Hepatocyte (in vitro differentiated cells): ENCODE measurements around the gene LMX1B. TPM values are rescaled to one million over a fixed set of nuclear protein-coding genes. Genes with fewer than 3 reads are reported as not detected.

Experiments
- DNase-seq: peaks from one replicate; pipeline ENCODE4 v3.0.0-alpha.2; 2016; ENCODE audit warnings: low spot score
- H2AFZ ChIP-seq: fragments of 200-600 bp; sonication (generic); 2 replicates; pipeline ENCODE4 v1.6.0; 2016; ENCODE audit warnings: antibody characterized with exemption, mild to moderate bottlenecking
- H3K27ac ChIP-seq: fragments of 200-600 bp; sonication (generic); 2 replicates; pipeline ENCODE4 v1.5.1; 2016; ENCODE audit warnings: mild to moderate bottlenecking
- H3K27me3 ChIP-seq: fragments of 200-600 bp; sonication (generic); 2 replicates; pipeline ENCODE4 v1.6.1; 2016
- H3K36me3 ChIP-seq: fragments of 200-600 bp; sonication (generic); replicated peaks from 2 replicates; pipeline ENCODE4 v1.5.1; 2016; ENCODE audit warnings: low read depth; ENCODE audit not compliant: insufficient read depth
- H3K4me1 ChIP-seq: fragments of 200-600 bp; sonication (generic); 2 replicates; pipeline ENCODE4 v1.5.1; 2016; ENCODE audit warnings: mild to moderate bottlenecking, moderate library complexity; ENCODE audit not compliant: insufficient read depth
- H3K4me2 ChIP-seq: fragments of 200-600 bp; sonication (generic); 2 replicates; pipeline ENCODE4 v1.6.0; 2016
- H3K4me3 ChIP-seq: fragments of 200-600 bp; sonication (generic); 2 replicates; pipeline ENCODE4 v1.5.1; 2016; ENCODE audit warnings: mild to moderate bottlenecking
- H3K79me2 ChIP-seq: fragments of 200-600 bp; sonication (generic); 2 replicates; pipeline ENCODE4 v1.6.0; 2017; ENCODE audit warnings: mild to moderate bottlenecking
- H3K9me2 ChIP-seq: fragments of 200-600 bp; sonication (generic); replicated peaks from 2 replicates; pipeline ENCODE4 v1.6.0; 2017; ENCODE audit warnings: mild to moderate bottlenecking; ENCODE audit not compliant: insufficient read depth
- H3K9me3 ChIP-seq: fragments of 200-600 bp; sonication (generic); 2 replicates; pipeline ENCODE4 v1.5.1; 2016; ENCODE audit warnings: low read depth, mild to moderate bottlenecking
- H4K20me1 ChIP-seq: fragments of 200-600 bp; sonication (generic); 2 replicates; pipeline ENCODE4 v1.6.0; 2016; ENCODE audit warnings: mild to moderate bottlenecking; ENCODE audit not compliant: insufficient read depth, poor library complexity, severe bottlenecking
- CTCF ChIP-seq: fragments of 200-600 bp; sonication (generic); IDR thresholded peaks from 2 replicates; pipeline ENCODE4 v1.5.1; 2016; ENCODE audit warnings: antibody characterized with exemption, mild to moderate bottlenecking; ENCODE audit not compliant: poor library complexity
- EZH2 ChIP-seq: fragments of 200-600 bp; sonication (generic); IDR thresholded peaks from 2 replicates; pipeline ENCODE4 v1.6.1; 2016; ENCODE audit warnings: antibody characterized with exemption, mild to moderate bottlenecking, borderline replicate concordance
- EZH2phosphoT487 ChIP-seq: fragments of 200-600 bp; sonication (generic); IDR thresholded peaks from one replicate; pipeline ENCODE4 v1.6.1; 2018; ENCODE audit warnings: antibody characterized with exemption, mild to moderate bottlenecking, low read depth, moderate library complexity; ENCODE audit not compliant: unreplicated experiment, severe bottlenecking
- WGBS: methylation state at CpG from one replicate; pipeline ENCODE4 v1.1.6; 2016; ENCODE audit warnings: low lambda C conversion rate; ENCODE audit errors: missing lambda C conversion rate; 5-methylcytosine and 5-hydroxymethylcytosine counted together
- polyA plus RNA-seq: library from polyadenylated mRNA; unstranded; fragments of >200 nt; fragmentation: Nextera tagmentation; extraction: Ambion mirVana; gene quantifications from 2 replicates; pipeline ENCODE4 v1.2.1, GENCODE V29; 2016
- total RNA-seq: library from RNA; depleted of rRNA; stranded (reverse); fragments of >200 nt; gene quantifications from 2 replicates; pipeline ENCODE4 v1.2.3, GENCODE V29; 2014

LMX1B gene
- total and polyA plus RNA-seq, 2 experiments from 2014 or later = 0.16 TPM; not detected in 1

DNA sequence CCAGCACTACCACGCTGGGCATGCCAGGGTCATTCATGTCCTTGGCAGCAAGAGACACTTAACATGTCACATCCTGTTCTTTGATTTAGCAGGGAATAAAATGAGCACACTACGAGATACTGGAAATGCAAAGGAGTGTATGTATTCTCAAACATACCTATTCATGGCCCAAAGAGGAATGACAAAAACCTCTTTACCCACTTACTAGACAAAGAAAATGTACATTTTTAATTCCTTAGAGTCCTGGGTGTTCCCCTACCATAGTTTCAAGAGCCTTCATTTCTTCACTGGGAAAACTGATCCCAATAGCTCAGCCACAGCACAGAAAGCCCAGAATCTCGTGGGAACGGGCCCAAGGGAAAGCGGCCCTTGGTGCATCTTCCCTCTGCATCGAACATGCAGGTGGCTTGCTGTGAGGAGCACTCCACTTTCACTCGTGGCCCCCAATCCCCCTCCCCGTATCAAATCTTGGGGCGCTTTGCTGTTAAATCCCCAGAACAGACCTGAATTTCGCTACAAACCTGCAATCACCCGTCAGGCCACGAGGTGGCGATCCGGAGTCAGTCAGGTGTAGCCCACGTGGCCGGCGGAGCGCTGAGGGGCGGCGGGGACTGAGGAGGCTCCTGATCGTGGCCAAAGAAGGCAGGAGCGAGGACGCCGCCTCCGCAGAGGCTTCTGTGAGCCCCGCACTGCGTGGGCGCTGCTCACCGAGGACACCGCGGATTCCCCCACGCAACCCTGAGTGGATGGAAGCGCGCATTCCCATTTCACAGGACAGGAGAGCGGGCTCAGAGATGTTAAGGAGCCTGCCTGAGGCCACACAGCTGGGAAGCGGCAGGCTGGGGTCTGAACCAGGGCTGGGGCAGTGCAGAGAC lies 91.4 kb downstream of the LMX1B start:
- peaks cover 15% of the 10 kb centered on the region for H3K27me3 ChIP-seq
- peaks cover 6% of the 10 kb centered on the region for H3K4me1 ChIP-seq
- peak overlapping the region; percentile 85 for H2AFZ ChIP-seq
- H3K9me2 ChIP-seq = no peaks in the 10 kb centered on the region
- H3K4me2 ChIP-seq = peak overlapping the region; percentile 74
- no peak for TF ChIP-seq EZH2
- TF ChIP-seq CTCF = peak; percentile 90
- no peaks in the 10 kb centered on the region for H4K20me1 ChIP-seq
- no peak overlapping the region for H3K27ac ChIP-seq
- no peaks in the 10 kb centered on the region for H3K36me3 ChIP-seq
- peak; percentile 89 for DNase-seq
- H3K4me3 ChIP-seq = no peak overlapping the region
- WGBS = 14% methylated on average over 34 of the region's 36 CpGs
- no peaks in the 10 kb centered on the region for H3K9me3 ChIP-seq
- no peaks in the 10 kb centered on the region for H3K79me2 ChIP-seq

- Histone ChIP-seq H3K4me1 (peaks cover 6% of the 10 kb centered on the region), H2AFZ (peak overlapping the region; percentile 85), H3K79me2 (no peaks in the 10 kb centered on the region), H3K9me2 (no peaks in the 10 kb centered on the region), H3K4me3 (no peak overlapping the region), H3K36me3 (no peaks in the 10 kb centered on the region), H3K27me3 (peaks cover 19% of the 10 kb centered on the region), H3K9me3 (no peaks in the 10 kb centered on the region), H4K20me1 (no peaks in the 10 kb centered on the region), H3K27ac (no peak overlapping the region), H3K4me2 (peak overlapping the region; percentile 74)
- 68% methylated on average over 37 of the region's 41 CpGs for WGBS
- DNase-seq = peak; percentile 53
- TF ChIP-seq EZH2 (no peak), CTCF (peak; percentile 46)
These were observed 92.3 kb downstream of the LMX1B start for GRCh38 chr9:126705767-126706697.

DNA sequence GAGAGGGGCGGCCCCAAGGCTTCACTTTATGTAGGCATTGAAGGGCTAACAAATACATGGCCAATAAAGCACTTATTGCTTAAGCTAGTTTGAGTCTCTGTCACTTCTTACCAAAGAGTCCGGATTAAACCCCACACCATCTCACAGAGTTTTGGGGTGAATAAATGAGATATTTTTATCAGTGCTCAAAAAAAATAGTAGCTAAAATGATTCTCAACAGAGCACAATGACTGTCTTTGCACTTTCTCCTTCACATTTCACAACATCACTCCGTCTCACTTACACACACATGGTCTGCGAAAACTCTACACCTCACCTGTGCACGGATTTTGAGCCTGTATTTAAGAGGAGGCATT lies 92.9 kb downstream of the LMX1B start:
- no peak overlapping the region for H2AFZ ChIP-seq
- no peaks in the 10 kb centered on the region for H4K20me1 ChIP-seq
- no peaks in the 10 kb centered on the region for H3K36me3 ChIP-seq
- no peak overlapping the region for H3K27ac ChIP-seq
- no peaks in the 10 kb centered on the region for H3K9me2 ChIP-seq
- H3K9me3 ChIP-seq = no peaks in the 10 kb centered on the region
- no peak for DNase-seq
- TF ChIP-seq EZH2 = no peak
- TF ChIP-seq EZH2phosphoT487 = no peak
- no peak for TF ChIP-seq CTCF
- peaks cover 19% of the 10 kb centered on the region for H3K27me3 ChIP-seq
- H3K4me2 ChIP-seq = no peak overlapping the region
- 71% methylated on average over 5 of the region's 5 CpGs for WGBS
- no peaks in the 10 kb centered on the region for H3K79me2 ChIP-seq
- peaks cover 6% of the 10 kb centered on the region for H3K4me1 ChIP-seq
- H3K4me3 ChIP-seq = no peak overlapping the region
